Hematopoietic multipotent progenitor cell treated with erythropoietin and hydrocortisone succinate and interleukin-3 and kit ligand, for 17 days (in vitro differentiated cells): ENCODE data around the gene RSRP1.

Source experiments
- DNase-seq: peaks from one replicate; pipeline ENCODE4 v3.0.0-alpha.2; 2015; ENCODE audit warnings: low spot score

RSRP1 gene

DNA sequence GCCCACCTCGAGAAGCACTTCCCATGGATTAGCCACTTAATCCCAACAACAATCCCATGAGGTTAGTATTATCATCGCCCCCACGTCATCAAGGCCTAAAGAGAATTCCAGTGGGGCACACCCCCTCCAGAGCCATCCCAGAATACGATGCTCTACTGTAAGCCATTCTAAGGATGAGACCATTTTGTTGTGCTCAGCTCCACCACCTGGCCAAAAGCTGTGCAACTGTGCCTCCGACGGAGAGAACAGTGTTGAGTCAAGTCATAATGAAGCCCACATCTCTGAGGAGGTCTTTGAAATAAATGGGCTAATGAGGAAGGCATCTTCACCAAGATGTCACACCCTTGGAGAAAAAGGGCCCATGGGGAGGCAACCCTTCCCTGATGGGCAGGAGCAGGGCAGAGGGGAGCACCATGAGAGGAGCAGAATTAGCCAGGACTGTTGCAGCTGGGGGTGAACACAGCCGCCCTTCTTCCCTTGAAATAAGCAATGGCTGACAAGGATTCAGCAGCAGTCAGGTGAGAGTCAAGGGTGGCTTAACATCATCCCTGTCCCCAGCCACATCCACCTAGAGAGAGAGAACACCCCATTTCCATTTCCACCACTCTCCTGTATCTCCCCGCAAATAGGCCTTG lies 29.5 kb downstream of the RSRP1 start:
- no peak for DNase-seq

DNA sequence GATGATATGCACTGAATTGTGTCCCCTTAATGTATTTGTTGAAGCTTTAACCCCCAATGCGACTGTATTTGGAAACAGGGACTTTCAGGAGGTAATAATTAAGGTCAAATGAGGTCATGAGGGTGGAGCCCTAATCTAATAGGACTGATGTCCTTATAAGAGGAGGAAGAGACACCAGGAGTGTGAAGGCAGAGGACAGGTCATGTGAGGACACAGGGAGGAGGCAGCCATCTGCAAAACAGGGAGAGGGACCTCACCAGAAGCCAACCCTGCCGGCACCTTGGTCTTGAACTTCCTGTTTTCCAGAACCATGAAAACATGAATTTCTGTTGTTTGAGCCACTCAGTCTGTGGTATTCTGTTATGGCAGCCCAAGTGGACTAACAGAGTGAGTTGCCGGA lies 30.2 kb downstream of the RSRP1 start:
- DNase-seq = peak; percentile 48

DNA sequence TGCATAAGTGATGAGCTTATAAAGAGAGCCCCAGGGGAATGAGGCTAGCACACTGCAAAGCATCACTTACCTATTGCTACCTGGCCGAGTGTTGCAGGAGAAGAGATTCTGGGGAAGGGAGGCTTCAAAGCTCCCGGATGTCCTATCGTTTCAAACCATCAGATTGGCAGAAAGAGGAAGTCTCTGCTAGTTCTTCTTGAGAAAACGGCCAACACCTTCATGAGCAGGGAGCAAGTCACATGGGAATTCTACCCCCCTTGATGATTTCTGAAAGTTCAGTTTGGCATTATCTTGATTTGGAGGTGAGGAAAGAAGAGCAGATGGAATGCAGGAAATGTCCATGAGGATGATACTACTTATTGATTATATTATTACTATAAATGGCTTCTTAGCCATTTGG lies 31.1 kb downstream of the RSRP1 start:
- no peak for DNase-seq

DNA sequence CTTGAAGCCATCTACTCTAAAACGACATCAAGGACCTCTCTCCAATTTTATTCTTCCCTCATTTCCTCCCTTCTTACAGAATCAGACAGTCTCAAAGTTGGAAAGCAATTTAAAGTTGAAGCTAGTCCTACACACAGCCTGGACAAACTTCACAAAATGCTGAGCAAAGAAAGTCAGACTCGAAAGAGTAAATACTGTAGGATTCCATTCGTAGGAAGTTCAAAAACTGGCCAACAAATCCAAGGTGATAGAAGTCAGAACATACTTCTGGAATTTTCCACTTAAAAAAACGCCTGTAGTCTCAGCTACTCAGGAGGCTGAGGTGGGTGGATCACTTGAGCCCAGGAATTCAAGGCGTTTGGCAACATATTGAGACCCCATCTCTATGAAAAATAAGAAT lies 34.5 kb downstream of the RSRP1 start:
- no peak for DNase-seq

- DNase-seq = no peak
These were observed 36.5 kb downstream of the RSRP1 start for GRCh38 chr1:25210728-25211127.

GRCh38 chr1:25209516-25209915 lies 37.7 kb downstream of the RSRP1 start:
- no peak for DNase-seq

DNA sequence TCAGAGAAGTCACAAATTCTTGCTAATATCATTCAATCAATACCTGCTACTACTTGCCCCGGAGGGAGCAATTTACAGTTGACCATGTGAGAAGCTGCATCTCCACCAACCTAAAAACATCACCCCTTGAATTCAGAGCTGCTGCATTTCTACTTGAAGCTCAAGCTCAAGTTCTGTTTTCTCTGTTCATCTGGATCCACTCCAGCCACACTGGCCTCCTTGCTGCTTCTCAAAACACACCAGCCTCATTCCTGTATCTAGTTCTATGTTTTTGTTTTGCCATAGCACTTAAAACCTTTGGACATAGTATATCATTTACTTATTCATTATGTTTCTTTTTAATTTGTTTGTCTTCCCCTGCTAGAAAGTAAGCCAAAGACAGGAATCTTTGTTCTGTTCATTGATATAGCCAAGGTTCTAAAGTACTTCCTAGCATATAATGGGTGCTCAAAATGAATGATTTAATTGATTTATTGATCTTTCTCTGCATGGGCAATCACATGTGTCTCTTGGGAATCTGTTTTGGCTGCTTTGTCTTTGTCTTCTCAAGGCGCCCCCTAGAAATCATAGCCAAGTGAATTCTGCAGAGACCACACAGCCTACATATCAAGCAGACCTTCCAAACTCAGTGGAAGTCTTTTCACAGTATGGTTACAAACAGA lies 38.6 kb downstream of the RSRP1 start:
- DNase-seq = no peak

GRCh38 chr1:25208092-25208491 lies 39.2 kb downstream of the RSRP1 start:
- DNase-seq = no peak

DNA sequence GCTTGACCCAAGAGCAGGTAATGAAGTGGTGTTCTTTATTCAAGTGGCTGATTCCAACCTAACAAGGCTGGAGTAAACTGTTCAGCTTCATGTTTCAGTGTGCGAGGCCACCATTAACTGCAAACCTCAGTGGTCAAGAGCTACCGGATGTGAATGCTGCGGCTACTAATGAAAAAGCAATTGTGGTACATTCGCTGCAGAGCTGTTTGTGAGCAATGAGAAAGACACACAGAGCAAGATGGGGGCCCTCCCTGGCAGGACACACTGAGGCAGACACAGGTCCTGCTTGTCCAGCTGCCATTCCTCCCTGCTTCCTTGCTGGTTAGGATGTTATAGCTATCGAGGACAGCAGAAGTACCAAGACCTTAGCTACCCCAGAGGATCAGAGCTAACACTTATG lies 41.1 kb downstream of the RSRP1 start:
- DNase-seq = no peak

GRCh38 chr1:25205786-25206185 lies 41.5 kb downstream of the RSRP1 start:
- DNase-seq = no peak

DNA sequence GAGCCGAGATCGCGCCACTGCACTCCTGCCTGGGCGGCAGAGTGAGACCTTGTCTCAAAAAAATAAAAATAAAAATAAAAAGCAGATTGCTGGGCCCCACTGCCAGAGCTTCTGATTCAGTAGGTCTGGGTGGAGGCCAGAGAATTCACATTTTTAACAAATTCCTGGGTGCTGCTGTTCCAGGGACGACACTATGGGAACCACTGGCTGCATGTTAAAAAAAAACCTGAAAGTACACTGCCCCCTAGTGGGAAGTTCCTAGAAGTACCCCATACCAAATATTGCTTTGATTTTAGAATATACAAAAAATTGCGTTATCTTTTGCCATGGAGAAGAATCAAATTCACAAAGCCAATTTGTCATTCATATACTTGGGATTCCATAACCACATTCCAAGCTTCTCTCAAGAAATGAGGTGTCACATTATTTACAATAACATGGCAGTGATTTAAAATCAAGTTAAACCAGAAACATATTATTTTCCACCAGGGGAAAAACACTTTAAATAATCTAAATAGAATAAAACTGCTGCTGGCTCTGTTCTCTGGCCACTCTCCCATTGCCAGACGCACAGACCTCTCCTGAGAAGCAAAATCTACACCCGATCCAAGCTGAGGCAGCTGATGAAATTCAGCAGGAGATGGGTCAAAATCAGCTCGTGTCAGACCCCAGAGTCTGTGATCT lies 42.3 kb downstream of the RSRP1 start:
- DNase-seq = peak; percentile 73

DNA sequence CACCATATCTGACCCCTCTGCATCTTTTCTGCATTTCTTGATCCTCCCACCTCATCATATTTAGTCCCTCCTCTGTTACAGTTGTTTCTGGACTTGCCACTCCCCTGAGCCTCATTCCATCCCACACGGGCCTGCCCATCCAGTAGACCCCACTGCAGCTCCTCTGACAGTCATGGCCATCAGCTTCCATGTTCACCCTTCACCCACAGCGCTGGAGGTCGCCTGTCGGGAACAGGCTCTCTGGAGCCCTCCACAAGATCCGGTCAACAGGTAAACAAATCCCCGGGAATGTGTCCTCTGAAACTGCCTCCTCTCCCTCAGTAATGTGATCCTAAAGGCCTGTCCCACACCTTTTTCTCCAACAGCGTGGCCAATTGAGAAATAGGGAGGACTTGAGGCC lies 46.2 kb downstream of the RSRP1 start:
- DNase-seq = no peak

DNA sequence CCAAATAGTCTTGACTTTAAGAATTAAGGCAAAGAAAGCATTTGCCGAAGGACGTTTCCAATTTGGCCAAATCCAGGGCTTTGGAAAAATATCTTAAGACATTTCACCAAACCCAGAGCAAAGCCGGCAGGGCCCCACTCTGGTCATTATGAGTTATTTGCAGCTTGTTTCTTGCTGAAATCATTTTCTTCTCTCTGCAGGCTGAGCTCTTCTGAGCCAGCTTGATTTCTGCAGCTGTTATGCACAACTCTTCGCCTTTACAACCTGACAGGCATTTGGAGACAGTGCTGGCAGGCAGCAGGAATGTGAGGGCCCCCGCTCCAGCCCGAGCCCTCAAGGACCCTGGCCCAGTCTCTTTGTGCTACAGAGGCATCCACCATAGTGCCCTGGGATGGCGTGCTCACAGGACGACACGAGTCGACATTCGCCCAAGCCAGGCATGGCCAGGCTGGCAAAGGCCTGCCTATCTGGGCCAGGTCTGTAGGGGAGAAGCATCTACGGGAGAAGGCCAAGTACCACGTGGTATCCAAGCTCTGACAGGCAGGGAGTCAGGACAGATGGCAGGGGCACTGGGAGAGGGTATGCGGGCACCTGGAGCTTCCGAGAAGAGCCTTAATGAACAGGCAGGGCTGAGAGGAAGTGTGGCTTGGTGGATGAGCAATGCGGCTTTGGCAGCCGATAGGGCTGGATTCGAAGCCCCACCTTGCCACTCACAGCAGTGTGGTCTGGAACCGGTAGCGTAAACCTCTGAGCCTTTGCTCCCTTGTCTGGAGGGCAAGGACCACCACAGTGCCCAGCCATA lies 47.2 kb downstream of the RSRP1 start:
- no peak for DNase-seq

DNA sequence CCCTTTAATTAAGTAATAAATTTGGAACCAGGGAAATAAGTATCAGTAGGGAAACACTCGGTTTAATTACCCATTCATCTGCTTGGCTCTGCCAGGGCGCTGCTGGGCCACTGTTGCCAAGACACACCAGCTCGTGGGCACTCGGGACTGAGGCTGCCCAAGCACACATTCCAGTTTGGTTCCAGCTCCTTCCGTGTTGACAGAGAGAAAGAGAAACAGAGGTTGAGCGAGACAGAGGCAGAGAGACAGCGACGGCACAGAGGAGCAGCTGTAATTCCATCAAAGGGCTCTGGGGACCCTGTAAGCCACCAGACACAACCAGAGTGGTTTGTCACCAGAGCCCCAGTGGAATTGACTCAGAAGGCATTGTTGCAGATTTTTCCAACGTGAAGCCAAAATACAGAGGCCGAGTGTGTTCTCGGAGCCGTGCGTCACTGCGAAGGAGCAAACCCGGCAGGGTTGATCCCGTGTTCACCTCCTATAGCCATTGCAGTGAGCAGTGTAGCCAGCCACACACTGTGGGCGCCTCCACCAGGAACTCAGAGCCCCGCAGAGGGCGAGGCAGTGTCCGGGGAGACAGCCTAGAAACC lies 48.5 kb downstream of the RSRP1 start:
- no peak for DNase-seq

DNA sequence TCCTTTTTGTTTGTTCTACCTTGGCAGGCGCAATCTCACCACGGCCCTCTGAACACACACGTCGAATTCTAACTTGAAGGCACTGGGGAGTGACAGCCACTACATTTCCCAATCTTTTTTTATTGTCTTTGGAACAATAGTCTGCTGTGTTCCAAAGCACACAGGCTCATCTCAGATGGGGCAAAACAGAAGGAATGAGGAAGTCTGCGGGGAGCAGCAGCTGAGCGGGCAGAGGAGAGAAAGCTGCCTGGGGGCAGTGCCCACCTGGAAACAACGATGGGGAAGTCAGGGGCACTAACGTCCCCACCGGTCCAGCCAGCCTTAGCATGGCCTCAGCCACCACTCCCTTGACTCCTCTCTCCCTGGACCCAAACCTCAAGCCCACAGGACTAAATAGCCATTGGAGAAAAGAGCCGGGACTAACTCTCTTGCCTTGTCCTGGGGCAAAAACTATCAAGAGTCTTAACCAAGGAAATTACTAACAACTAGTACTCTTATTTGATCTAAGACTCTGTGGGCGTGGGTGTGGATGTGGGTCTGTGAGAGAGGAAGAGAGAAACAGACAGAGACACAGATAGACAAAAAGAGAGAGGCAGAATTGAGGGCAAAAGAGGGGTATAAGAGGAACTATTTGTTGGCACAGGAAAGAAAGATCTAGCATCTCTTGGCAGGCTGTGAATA lies 49.1 kb downstream of the RSRP1 start:
- DNase-seq = no peak

GRCh38 chr1:25197235-25197975 lies 49.8 kb downstream of the RSRP1 start:
- DNase-seq = no peak

DNA sequence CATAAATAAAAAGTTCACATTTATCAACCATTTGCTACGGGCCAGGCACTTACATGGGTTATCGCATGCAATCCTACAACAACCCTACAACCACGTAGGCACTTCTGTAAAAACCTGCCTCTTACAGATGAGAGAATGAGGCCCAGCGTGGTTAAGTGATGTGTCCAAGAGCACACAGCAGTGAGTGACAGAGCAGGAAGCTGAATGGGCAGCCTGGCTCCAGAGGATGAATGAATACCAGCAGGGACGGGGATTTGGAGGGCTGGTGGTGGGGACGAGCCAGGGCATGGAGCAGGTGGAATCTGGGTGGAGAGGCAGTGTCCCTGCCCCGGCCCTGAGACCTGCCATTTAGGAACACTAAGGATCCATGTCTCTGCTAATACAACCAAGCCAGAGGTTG lies 50.4 kb downstream of the RSRP1 start:
- no peak for DNase-seq

DNA sequence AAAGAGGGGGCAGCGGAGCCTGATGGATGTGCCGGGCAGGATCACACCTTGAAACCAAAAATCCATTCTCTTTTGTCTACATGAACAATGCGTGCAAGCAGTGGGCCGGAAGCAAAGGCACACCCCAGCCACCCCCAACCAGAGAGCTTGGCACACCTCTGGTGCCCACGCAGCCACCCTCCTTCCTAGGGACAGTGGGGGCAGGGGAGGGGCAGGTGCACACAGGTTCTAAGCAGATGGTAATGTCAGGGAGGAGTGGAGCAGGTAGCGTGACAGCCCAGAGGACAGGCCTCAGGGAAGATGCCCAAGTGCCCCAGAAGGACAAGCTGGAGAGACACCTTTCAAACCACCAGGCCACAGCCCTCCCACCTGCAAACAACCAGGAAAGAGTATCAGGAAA lies 51.4 kb downstream of the RSRP1 start:
- DNase-seq = no peak

- no peak for DNase-seq
These were observed 52.7 kb downstream of the RSRP1 start for GRCh38 chr1:25194572-25195020.

GRCh38 chr1:25194054-25194453 lies 53.2 kb downstream of the RSRP1 start:
- no peak for DNase-seq

DNA sequence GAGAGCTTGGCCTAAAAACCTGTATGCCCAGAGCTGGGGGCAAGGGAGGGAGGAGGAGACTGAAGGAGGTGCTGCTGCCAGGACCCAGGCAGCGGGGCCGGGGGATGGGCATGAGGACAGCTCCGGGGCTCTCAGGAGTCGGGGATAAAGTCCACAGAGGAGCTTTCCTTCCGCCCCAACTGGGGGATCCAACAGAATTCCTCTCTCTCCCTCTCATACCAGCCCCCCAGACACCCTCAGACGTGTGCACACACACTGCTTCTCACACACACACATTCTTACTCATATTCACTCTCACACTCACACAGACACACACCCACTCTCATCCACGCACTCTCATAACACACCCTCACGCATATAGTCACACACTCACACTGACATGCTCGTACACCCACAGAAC lies 54.0 kb downstream of the RSRP1 start:
- no peak for DNase-seq
